ENCODE data around the gene TMA7B. TPM values are rescaled to one million over a fixed set of nuclear protein-coding genes. Genes with fewer than 3 reads are reported as not detected.

Gene TMA7B
- polyA plus RNA-seq, 1 of the 3 experiments (the other 2 are of a cell fraction), result not detected

DNA sequence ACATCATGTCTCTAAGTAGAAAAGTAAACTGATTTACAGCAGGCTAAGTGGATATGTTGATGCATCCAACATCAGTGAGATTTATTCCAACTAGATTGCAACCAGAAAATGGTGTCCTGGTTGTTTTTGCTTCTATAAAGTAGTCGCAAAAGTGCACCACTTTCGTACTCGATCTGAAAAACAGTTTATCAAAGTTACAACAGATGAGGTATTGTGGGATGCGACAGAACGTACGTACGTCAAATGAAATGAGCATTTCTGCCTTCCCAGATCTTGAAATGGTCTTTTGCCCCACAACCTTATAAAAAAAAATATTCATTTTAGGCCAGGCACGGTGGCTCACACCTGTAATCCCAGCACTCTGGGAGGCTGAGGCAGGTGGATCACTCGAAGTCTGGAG is 45.6 kb upstream of the TMA7B start:
- H3K4me3 ChIP-seq (ENCODE audit: low read depth in 2 of 2, low read length in 1 of 2), result no peak overlapping the region
- ChIA-PET CTCF (no interaction called here), POLR2A (no interaction called here)
- no peak overlapping the region for H3K9ac ChIP-seq
- H3K4me2 ChIP-seq, result no peak overlapping the region
- H3K36me3 ChIP-seq (replicated peaks in 1 of 2; ENCODE audit: control insufficient read depth in 1 of 2, insufficient read depth in 2 of 2, low read length in 1 of 2), result no peaks in the 10 kb centered on the region
- H4K20me1 ChIP-seq (ENCODE audit: insufficient read depth), result no peaks in the 10 kb centered on the region
- 84% methylated on average over 7 of the region's 9 CpGs for WGBS (ENCODE audit: low lambda C conversion rate)
- no peaks in the 10 kb centered on the region for H3K9me2 ChIP-seq
- H2AFZ ChIP-seq (ENCODE audit: low read depth), result no peak overlapping the region
- no peaks in the 10 kb centered on the region for H3K79me2 ChIP-seq (ENCODE audit: insufficient read depth)
- H3K27ac ChIP-seq (ENCODE audit: low read depth in 2 of 2, low read length in 1 of 2), result no peak overlapping the region
- H3F3A ChIP-seq (replicated peaks; ENCODE audit: insufficient read depth), result no peaks in the 10 kb centered on the region
- no peaks in the 10 kb centered on the region for H3K27me3 ChIP-seq (ENCODE audit: insufficient read depth)
- TF ChIP-seq SIN3A (IDR thresholded peaks at IDR 0.05; ENCODE audit: borderline replicate concordance, low read depth, low read length), result no peak
- TF ChIP-seq NFIC (IDR thresholded peaks at IDR 0.05; ENCODE audit: borderline replicate concordance), result no peak
- no peaks in the 10 kb centered on the region; a peak in 1 of 4 replicates for H3K4me1 ChIP-seq (ENCODE audit: control insufficient read depth in 1 of 2, insufficient read depth in 2 of 2, low read depth in 1 of 2, low read length in 1 of 2)
- no peak for DNase-seq
- no peaks in the 10 kb centered on the region for H3K9me3 ChIP-seq

DNA sequence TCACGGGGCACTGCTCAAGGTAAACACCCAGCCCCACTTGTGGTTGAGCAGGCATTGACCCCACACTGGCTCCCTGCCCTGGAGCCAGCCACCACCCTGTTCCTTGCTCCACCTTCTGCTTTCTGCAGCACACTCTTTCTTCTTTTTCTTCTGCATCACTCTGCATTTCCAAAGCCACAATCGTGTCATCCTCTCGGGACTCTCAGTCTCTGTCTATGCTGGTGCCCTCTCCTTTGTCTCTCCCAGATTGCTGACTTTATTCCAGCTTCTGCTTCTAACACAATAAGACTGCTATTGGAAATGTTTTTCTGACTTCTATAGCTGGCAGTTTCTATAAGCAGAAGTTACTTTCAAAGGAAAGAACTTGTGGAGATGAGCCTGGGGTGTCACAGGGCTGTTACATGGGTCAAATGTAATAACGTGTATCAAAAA is 44.9 kb upstream of the TMA7B start:
- H3K4me2 ChIP-seq, result no peak overlapping the region
- H3F3A ChIP-seq (replicated peaks; ENCODE audit: insufficient read depth), result no peaks in the 10 kb centered on the region
- CTCF ChIA-PET, result no interaction called here
- H3K36me3 ChIP-seq (replicated peaks in 1 of 2; ENCODE audit: control insufficient read depth in 1 of 2, insufficient read depth in 2 of 2, low read length in 1 of 2), result no peaks in the 10 kb centered on the region
- TF ChIP-seq POLR2AphosphoS5 (IDR thresholded peaks at IDR 0.05; ENCODE audit: low read depth, low read length) (no peak), MEF2A (IDR thresholded peaks at IDR 0.05; ENCODE audit: borderline replicate concordance, low read depth) (no peak), ELF1 (IDR thresholded peaks at IDR 0.05) (no peak), RXRA (IDR thresholded peaks at IDR 0.05; ENCODE audit: borderline replicate concordance, low read depth) (no peak), SMC3 (IDR thresholded peaks at IDR 0.05; ENCODE audit: low read depth, low read length) (no peak), TEAD4 (IDR thresholded peaks at IDR 0.05; ENCODE audit: borderline replicate concordance, insufficient read depth) (no peak), YY1 (IDR thresholded peaks at IDR 0.05; ENCODE audit: low read depth) (no peak), TCF12 (IDR thresholded peaks at IDR 0.05) (no peak), NRF1 (IDR thresholded peaks at IDR 0.05; ENCODE audit: low read depth, low read length) (no peak), MXI1 (IDR thresholded peaks at IDR 0.05; ENCODE audit: low read depth, low read length) (no peak), FOSL2 (IDR thresholded peaks at IDR 0.05; ENCODE audit: borderline replicate concordance, low read depth) (no peak), JUND (IDR thresholded peaks at IDR 0.05) (no peak)
- TF ChIP-seq, protein P1, sequence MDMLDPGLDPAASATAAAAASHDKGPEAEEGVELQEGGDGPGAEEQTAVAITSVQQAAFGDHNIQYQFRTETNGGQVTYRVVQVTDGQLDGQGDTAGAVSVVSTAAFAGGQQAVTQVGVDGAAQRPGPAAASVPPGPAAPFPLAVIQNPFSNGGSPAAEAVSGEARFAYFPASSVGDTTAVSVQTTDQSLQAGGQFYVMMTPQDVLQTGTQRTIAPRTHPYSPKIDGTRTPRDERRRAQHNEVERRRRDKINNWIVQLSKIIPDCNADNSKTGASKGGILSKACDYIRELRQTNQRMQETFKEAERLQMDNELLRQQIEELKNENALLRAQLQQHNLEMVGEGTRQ (IDR thresholded peaks at IDR 0.05; ENCODE audit: borderline replicate concordance, low read depth, low read length), result no peak
- TF ChIP-seq, protein P2, sequence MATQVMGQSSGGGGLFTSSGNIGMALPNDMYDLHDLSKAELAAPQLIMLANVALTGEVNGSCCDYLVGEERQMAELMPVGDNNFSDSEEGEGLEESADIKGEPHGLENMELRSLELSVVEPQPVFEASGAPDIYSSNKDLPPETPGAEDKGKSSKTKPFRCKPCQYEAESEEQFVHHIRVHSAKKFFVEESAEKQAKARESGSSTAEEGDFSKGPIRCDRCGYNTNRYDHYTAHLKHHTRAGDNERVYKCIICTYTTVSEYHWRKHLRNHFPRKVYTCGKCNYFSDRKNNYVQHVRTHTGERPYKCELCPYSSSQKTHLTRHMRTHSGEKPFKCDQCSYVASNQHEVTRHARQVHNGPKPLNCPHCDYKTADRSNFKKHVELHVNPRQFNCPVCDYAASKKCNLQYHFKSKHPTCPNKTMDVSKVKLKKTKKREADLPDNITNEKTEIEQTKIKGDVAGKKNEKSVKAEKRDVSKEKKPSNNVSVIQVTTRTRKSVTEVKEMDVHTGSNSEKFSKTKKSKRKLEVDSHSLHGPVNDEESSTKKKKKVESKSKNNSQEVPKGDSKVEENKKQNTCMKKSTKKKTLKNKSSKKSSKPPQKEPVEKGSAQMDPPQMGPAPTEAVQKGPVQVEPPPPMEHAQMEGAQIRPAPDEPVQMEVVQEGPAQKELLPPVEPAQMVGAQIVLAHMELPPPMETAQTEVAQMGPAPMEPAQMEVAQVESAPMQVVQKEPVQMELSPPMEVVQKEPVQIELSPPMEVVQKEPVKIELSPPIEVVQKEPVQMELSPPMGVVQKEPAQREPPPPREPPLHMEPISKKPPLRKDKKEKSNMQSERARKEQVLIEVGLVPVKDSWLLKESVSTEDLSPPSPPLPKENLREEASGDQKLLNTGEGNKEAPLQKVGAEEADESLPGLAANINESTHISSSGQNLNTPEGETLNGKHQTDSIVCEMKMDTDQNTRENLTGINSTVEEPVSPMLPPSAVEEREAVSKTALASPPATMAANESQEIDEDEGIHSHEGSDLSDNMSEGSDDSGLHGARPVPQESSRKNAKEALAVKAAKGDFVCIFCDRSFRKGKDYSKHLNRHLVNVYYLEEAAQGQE (IDR thresholded peaks at IDR 0.05; ENCODE audit: low read depth, low read length), result no peak
- TF ChIP-seq, protein P3, sequence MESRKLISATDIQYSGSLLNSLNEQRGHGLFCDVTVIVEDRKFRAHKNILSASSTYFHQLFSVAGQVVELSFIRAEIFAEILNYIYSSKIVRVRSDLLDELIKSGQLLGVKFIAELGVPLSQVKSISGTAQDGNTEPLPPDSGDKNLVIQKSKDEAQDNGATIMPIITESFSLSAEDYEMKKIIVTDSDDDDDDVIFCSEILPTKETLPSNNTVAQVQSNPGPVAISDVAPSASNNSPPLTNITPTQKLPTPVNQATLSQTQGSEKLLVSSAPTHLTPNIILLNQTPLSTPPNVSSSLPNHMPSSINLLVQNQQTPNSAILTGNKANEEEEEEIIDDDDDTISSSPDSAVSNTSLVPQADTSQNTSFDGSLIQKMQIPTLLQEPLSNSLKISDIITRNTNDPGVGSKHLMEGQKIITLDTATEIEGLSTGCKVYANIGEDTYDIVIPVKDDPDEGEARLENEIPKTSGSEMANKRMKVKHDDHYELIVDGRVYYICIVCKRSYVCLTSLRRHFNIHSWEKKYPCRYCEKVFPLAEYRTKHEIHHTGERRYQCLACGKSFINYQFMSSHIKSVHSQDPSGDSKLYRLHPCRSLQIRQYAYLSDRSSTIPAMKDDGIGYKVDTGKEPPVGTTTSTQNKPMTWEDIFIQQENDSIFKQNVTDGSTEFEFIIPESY (IDR thresholded peaks at IDR 0.05; ENCODE audit: borderline replicate concordance, low read depth), result no peak
- TF ChIP-seq, protein P4, sequence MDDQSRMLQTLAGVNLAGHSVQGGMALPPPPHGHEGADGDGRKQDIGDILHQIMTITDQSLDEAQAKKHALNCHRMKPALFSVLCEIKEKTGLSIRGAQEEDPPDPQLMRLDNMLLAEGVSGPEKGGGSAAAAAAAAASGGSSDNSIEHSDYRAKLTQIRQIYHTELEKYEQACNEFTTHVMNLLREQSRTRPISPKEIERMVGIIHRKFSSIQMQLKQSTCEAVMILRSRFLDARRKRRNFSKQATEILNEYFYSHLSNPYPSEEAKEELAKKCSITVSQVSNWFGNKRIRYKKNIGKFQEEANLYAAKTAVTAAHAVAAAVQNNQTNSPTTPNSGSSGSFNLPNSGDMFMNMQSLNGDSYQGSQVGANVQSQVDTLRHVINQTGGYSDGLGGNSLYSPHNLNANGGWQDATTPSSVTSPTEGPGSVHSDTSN (IDR thresholded peaks at IDR 0.05), result no peak
- TF ChIP-seq, protein P5, sequence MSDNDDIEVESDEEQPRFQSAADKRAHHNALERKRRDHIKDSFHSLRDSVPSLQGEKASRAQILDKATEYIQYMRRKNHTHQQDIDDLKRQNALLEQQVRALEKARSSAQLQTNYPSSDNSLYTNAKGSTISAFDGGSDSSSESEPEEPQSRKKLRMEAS (IDR thresholded peaks at IDR 0.05; ENCODE audit: low read depth), result no peak
- no peak overlapping the region for H3K4me3 ChIP-seq (ENCODE audit: low read depth in 2 of 2, low read length in 1 of 2)
- no peaks in the 10 kb centered on the region for H4K20me1 ChIP-seq (ENCODE audit: insufficient read depth)
- no peaks in the 10 kb centered on the region for H3K79me2 ChIP-seq (ENCODE audit: insufficient read depth)
- H3K9ac ChIP-seq, result no peak overlapping the region
- WGBS (ENCODE audit: low lambda C conversion rate), result 67% methylated on average over 4 of the region's 4 CpGs
- no peak overlapping the region for H3K27ac ChIP-seq (ENCODE audit: low read depth in 2 of 2, low read length in 1 of 2)
- peaks cover 0 to 3% of the 10 kb centered on the region in 2 experiments; a peak in 1 of 4 replicates for H3K4me1 ChIP-seq (ENCODE audit: control insufficient read depth in 1 of 2, insufficient read depth in 2 of 2, low read depth in 1 of 2, low read length in 1 of 2)
- H2AFZ ChIP-seq (ENCODE audit: low read depth), result no peak overlapping the region
- no peaks in the 10 kb centered on the region for H3K27me3 ChIP-seq (ENCODE audit: insufficient read depth)
- H3K9me2 ChIP-seq, result no peaks in the 10 kb centered on the region
- POLR2A ChIA-PET, result no interaction called here
- no peak for DNase-seq
- no peaks in the 10 kb centered on the region for H3K9me3 ChIP-seq
